Keratinocyte (primary cell): ENCODE data around the gene PATL2. TPM values are rescaled to one million over a fixed set of nuclear protein-coding genes. Genes with fewer than 3 reads are reported as not detected.

Experiments
- DNase-seq: peaks from one replicate; pipeline ENCODE4 v3.0.0-alpha.2; 2011; ENCODE audit warnings: low read depth, missing footprints, low spot score
- FAIRE-seq: peaks from 2 replicates; lab custom pipeline; 2011; peaks lifted over from hg19 to GRCh38; lab: Jason Lieb, UNC
- H2AFZ ChIP-seq: 2 replicates; pipeline ENCODE4 v1.6.0; 2012; ENCODE audit warnings: low read length, control low read depth, inconsistent platforms; ENCODE audit not compliant: control insufficient read depth
- H3K27ac ChIP-seq: 2 replicates; pipeline ENCODE4 v1.5.1; 2011; ENCODE audit warnings: low read length; ENCODE audit not compliant: control insufficient read depth, insufficient read depth
- H3K27me3 ChIP-seq: 3 replicates; pipeline ENCODE4 v1.6.0; 2011; ENCODE audit warnings: low read length; ENCODE audit not compliant: control insufficient read depth, insufficient read depth; ENCODE audit errors: extremely low read depth
- H3K36me3 ChIP-seq, 2 experiments: 2 replicates in 1 of 2; 3 replicates in 1 of 2; pipeline ENCODE4 v1.5.1; 2011; ENCODE audit warnings: low read length in 2 of 2, mild to moderate bottlenecking in 1 of 2; ENCODE audit not compliant: control insufficient read depth in 2 of 2, insufficient read depth in 2 of 2; ENCODE audit errors: extremely low read depth in 1 of 2
- H3K4me1 ChIP-seq: 3 replicates; pipeline ENCODE4 v1.5.1; 2011; ENCODE audit warnings: low read length; ENCODE audit not compliant: control insufficient read depth, insufficient read depth; ENCODE audit errors: extremely low read depth
- H3K4me2 ChIP-seq: 3 replicates; pipeline ENCODE4 v1.6.0; 2011; ENCODE audit warnings: low read depth, low read length; ENCODE audit not compliant: control insufficient read depth, insufficient read depth; ENCODE audit errors: extremely low read depth
- H3K4me3 ChIP-seq, 3 experiments: fragments of 200-600 bp in 1 of 3; sonication (generic) in 1 of 3; 2 replicates in 2 of 3; 3 replicates in 1 of 3; pipeline ENCODE4 v1.5.1; 2011 to 2016; ENCODE audit warnings: low read length in 3 of 3, mild to moderate bottlenecking in 3 of 3, control low read depth in 2 of 3, inconsistent platforms in 1 of 3, low read depth in 1 of 3, mixed read lengths in 1 of 3, mixed run types in 1 of 3, moderate library complexity in 1 of 3; ENCODE audit not compliant: control insufficient read depth in 2 of 3, insufficient read depth in 2 of 3; ENCODE audit errors: extremely low read depth in 1 of 3
- H3K79me2 ChIP-seq: 2 replicates; pipeline ENCODE4 v1.6.0; 2012; ENCODE audit warnings: low read length; ENCODE audit not compliant: control insufficient read depth, insufficient read depth
- H3K9ac ChIP-seq: 3 replicates; pipeline ENCODE4 v1.6.0; 2011; ENCODE audit warnings: low read length; ENCODE audit not compliant: control insufficient read depth, insufficient read depth; ENCODE audit errors: extremely low read depth
- H3K9me1 ChIP-seq: 3 replicates; pipeline ENCODE4 v1.6.0; 2011; ENCODE audit warnings: low read length; ENCODE audit not compliant: control insufficient read depth, insufficient read depth; ENCODE audit errors: extremely low read depth
- H3K9me3 ChIP-seq: 2 replicates; pipeline ENCODE4 v1.5.1; 2012; ENCODE audit warnings: low read depth, low read length; ENCODE audit not compliant: control insufficient read depth
- H4K20me1 ChIP-seq: 3 replicates; pipeline ENCODE4 v1.6.0; 2011; ENCODE audit warnings: low read length; ENCODE audit not compliant: control insufficient read depth, insufficient read depth; ENCODE audit errors: extremely low read depth
- CTCF ChIP-seq, 3 experiments: IDR thresholded peaks in 1 of 3; conservative IDR thresholded peaks in 1 of 3; optimal IDR thresholded peaks in 1 of 3; 2 replicates in 2 of 3; 3 replicates in 1 of 3; pipeline versions ENCODE3 to v1.5.1; 2011; ENCODE audit warnings: low read length in 3 of 3, mild to moderate bottlenecking in 3 of 3, moderate library complexity in 2 of 3, control low read depth in 1 of 3, inconsistent platforms in 1 of 3; ENCODE audit not compliant: insufficient read depth in 2 of 3; ENCODE audit errors: extremely low read depth in 1 of 3
- EZH2 ChIP-seq: IDR thresholded peaks from one replicate; pipeline ENCODE4 v1.6.1; 2012; ENCODE audit warnings: inconsistent platforms, mild to moderate bottlenecking, low read length, moderate library complexity
- dilution Hi-C: fragments of 300-500 bp; cut with MboI; formaldehyde crosslinking; loops from one replicate; pipeline ENCODE4 v1.7.0; 2020; ENCODE audit warnings: low sequenced_read_pairs; ENCODE audit not compliant: extremely low pct_ligation_motif_present
- polyA plus RNA-seq, 5 experiments: library from polyadenylated mRNA; depleted of rRNA in 3 of 5; stranded (reverse) in 3 of 5; stranded (forward) in 1 of 5; unstranded in 1 of 5; fragments of >200 nt; gene quantifications; 1 replicate in 1 of 5; 2 replicates in 3 of 5; 3 replicates in 1 of 5; pipeline versions ENCODE4 v1.2.1 to v1.2.3, GENCODE V29; 2011 to 2012; ENCODE audit warnings: missing spikeins in 2 of 5, low read depth in 1 of 5, low replicate concordance in 1 of 5

PATL2 gene
- polyA plus RNA-seq, 1 donor (not counting 4 experiments of a cell fraction or from before 2014, with no cell fraction given): 0.46 TPM

- no peak overlapping the region for H2AFZ ChIP-seq
- DNase-seq (no peak), FAIRE-seq (no peak)
- H3K36me3 ChIP-seq: peaks cover 26 to 29% of the 10 kb centered on the region in 2 experiments
- no peak overlapping the region for H3K9ac ChIP-seq
- peaks cover 47% of the 10 kb centered on the region for H3K79me2 ChIP-seq
- no peak overlapping the region for H3K27ac ChIP-seq
- no peaks in the 10 kb centered on the region for H3K9me3 ChIP-seq
- dilution Hi-C loops: no loop called here
- H4K20me1 ChIP-seq: peaks cover 6% of the 10 kb centered on the region
- H3K4me2 ChIP-seq: no peak overlapping the region
- H3K4me3 ChIP-seq: no peak overlapping the region
- TF ChIP-seq CTCF (optimal IDR thresholded peaks at IDR 0.05 in 1 of 3, IDR thresholded peaks at IDR 0.05 in 1 of 3, conservative IDR thresholded peaks at IDR 0.05 in 1 of 3; ENCODE audit: extremely low read depth in 1 of 3, insufficient read depth in 2 of 3, low read length in 3 of 3): no peak
- TF ChIP-seq EZH2: no peak
- H3K4me1 ChIP-seq: peaks cover 9% of the 10 kb centered on the region
- H3K27me3 ChIP-seq: no peaks in the 10 kb centered on the region
- H3K9me1 ChIP-seq: no peaks in the 10 kb centered on the region
Measured at GRCh38 chr15:44715797-44716334, 4.7 kb upstream of the PATL2 start.

GRCh38 chr15:44715142-44715796, 4.1 kb upstream of the PATL2 start:
- peaks cover 6% of the 10 kb centered on the region for H4K20me1 ChIP-seq
- no peak overlapping the region for H3K4me2 ChIP-seq
- FAIRE-seq (no peak), DNase-seq (no peak)
- no peak overlapping the region for H3K9ac ChIP-seq
- H3K9me1 ChIP-seq: no peaks in the 10 kb centered on the region
- dilution Hi-C loops: no loop called here
- H3K36me3 ChIP-seq: peaks cover 26 to 29% of the 10 kb centered on the region in 2 experiments
- H3K27me3 ChIP-seq: no peaks in the 10 kb centered on the region
- H3K9me3 ChIP-seq: no peaks in the 10 kb centered on the region
- H2AFZ ChIP-seq: no peak overlapping the region
- H3K4me3 ChIP-seq: no peak overlapping the region
- no peak overlapping the region for H3K27ac ChIP-seq
- TF ChIP-seq CTCF (optimal IDR thresholded peaks at IDR 0.05 in 1 of 3, IDR thresholded peaks at IDR 0.05 in 1 of 3, conservative IDR thresholded peaks at IDR 0.05 in 1 of 3; ENCODE audit: extremely low read depth in 1 of 3, insufficient read depth in 2 of 3, low read length in 3 of 3): no peak
- TF ChIP-seq EZH2: no peak
- H3K4me1 ChIP-seq: peaks cover 9% of the 10 kb centered on the region
- peaks cover 47% of the 10 kb centered on the region for H3K79me2 ChIP-seq
